GM12878 (cell line): ENCODE results near the gene CIPC. TPM values are rescaled to one million over a fixed set of nuclear protein-coding genes. Genes with fewer than 3 reads are reported as not detected.

ENCODE experiments used
- ATAC-seq: fragments of 200-7000 bp; cut with Tn5 transposase; 3 replicates; pipeline ENCODE4 v1.9.1; 2020; ENCODE audit warnings: mild to moderate bottlenecking, moderate library complexity
- Bru-seq: library from RNA; stranded (reverse); fragments of 400-500 nt; gene quantifications from one replicate; lab custom pipeline; 2021; lab: Mats Ljungman, UMichigan
- BruChase-seq, 2 experiments: library from RNA; stranded (reverse); fragments of 400-500 nt; gene quantifications; one replicate each; lab custom pipeline; 2021; lab: Mats Ljungman, UMichigan
- BruUV-seq: library from RNA; stranded (reverse); fragments of 400-500 nt; replicated peaks from 2 replicates; lab custom pipeline; 2021; lab: Mats Ljungman, UMichigan
- CTCF ChIA-PET: fragments of 300-600 bp; sonication (Branson Sonifier 250); formaldehyde crosslinking; extraction: SDS; loops from one replicate; lab custom pipeline; 2021; ENCODE audit warnings: inconsistent platforms; lab: Yijun Ruan, JAX
- POLR2A ChIA-PET: fragments of 350-600 bp; formaldehyde crosslinking; extraction: SDS; loops from one replicate; lab custom pipeline; 2021; ENCODE audit warnings: inconsistent platforms; lab: Charles Lee
- RAD21 ChIA-PET: fragments of 300-600 bp; sonication (Branson Sonifier 250); formaldehyde crosslinking; loops from one replicate; lab custom pipeline; 2023; ENCODE audit warnings: antibody characterized with exemption; ENCODE audit not compliant: unreplicated experiment; lab: Charles Lee
- SMC1A ChIA-PET: fragments of 300-600 bp; sonication (Branson Sonifier 250); formaldehyde crosslinking; loops from one replicate; lab custom pipeline; 2023; ENCODE audit not compliant: unreplicated experiment, uncharacterized antibody; lab: Charles Lee
- DNase-seq: peaks from one replicate; pipeline ENCODE4 v3.0.0-alpha.2; 2011; ENCODE audit warnings: low read depth, low spot score
- FAIRE-seq: peaks from 3 replicates; lab custom pipeline; 2011; peaks lifted over from hg19 to GRCh38; lab: Jason Lieb, UNC
- H2AFZ ChIP-seq: 2 replicates; pipeline ENCODE4 v1.6.0; 2011; ENCODE audit warnings: low read depth, low read length, control low read depth; ENCODE audit not compliant: control insufficient read depth
- H3K27ac ChIP-seq: 2 replicates; pipeline ENCODE4 v1.5.1; 2011; ENCODE audit warnings: control low read depth; ENCODE audit not compliant: control insufficient read depth, insufficient read depth
- H3K27me3 ChIP-seq, 2 experiments: replicated peaks in 1 of 2; 2 replicates each; pipeline versions ENCODE4 v1.6.0 to v1.6.1; 2011; ENCODE audit warnings: low read length in 1 of 2; ENCODE audit not compliant: control insufficient read depth in 2 of 2, insufficient read depth in 2 of 2
- H3K36me3 ChIP-seq, 2 experiments: 2 replicates each; pipeline ENCODE4 v1.5.1; 2011; ENCODE audit warnings: low read length in 1 of 2; ENCODE audit not compliant: control insufficient read depth in 2 of 2, insufficient read depth in 2 of 2
- H3K4me1 ChIP-seq: 2 replicates; pipeline ENCODE4 v1.6.1; 2011; ENCODE audit warnings: mild to moderate bottlenecking, low read length, moderate library complexity, mixed read lengths; ENCODE audit not compliant: control insufficient read depth, insufficient read depth
- H3K4me2 ChIP-seq: 2 replicates; pipeline ENCODE4 v1.6.0; 2011; ENCODE audit warnings: control low read depth; ENCODE audit not compliant: control insufficient read depth, insufficient read depth
- H3K4me3 ChIP-seq: fragments of 200-600 bp; sonication (generic); 2 replicates; pipeline ENCODE4 v1.5.1; 2016
- H3K79me2 ChIP-seq: 2 replicates; pipeline ENCODE4 v1.6.0; 2011; ENCODE audit warnings: low read length; ENCODE audit not compliant: control insufficient read depth, insufficient read depth
- H3K9ac ChIP-seq: 2 replicates; pipeline ENCODE4 v1.8.0; 2011; ENCODE audit warnings: low read length, control low read depth, mixed read lengths; ENCODE audit not compliant: control insufficient read depth, insufficient read depth
- H3K9me3 ChIP-seq: replicated peaks from 3 replicates; pipeline ENCODE4 v1.5.1; 2011; ENCODE audit warnings: mild to moderate bottlenecking, low read length; ENCODE audit not compliant: control insufficient read depth, insufficient read depth
- H4K20me1 ChIP-seq: 2 replicates; pipeline ENCODE4 v1.6.0; 2011; ENCODE audit not compliant: control insufficient read depth, insufficient read depth
- ATF2 ChIP-seq: IDR thresholded peaks from 2 replicates; pipeline ENCODE4 v1.6.1; 2012; ENCODE audit warnings: low read length, inconsistent platforms
- CBFB ChIP-seq: IDR thresholded peaks from 2 replicates; pipeline ENCODE4 v1.6.1; 2016; ENCODE audit warnings: antibody characterized with exemption, low read depth
- IRF3 ChIP-seq: fragments of 450-650 bp; IDR thresholded peaks from 2 replicates; pipeline ENCODE4 v1.6.1; 2014; ENCODE audit warnings: mild to moderate bottlenecking
- PKNOX1 ChIP-seq: fragments of 450-650 bp; IDR thresholded peaks from 2 replicates; pipeline ENCODE4 v1.6.1; 2016; ENCODE audit warnings: mild to moderate bottlenecking
- WRNIP1 ChIP-seq: IDR thresholded peaks from 2 replicates; pipeline ENCODE4 v1.6.1; 2011; ENCODE audit warnings: low read depth, low read length, improper control_type of control experiment, borderline replicate concordance
- ZNF687 ChIP-seq: fragments of 450-650 bp; IDR thresholded peaks from 2 replicates; pipeline ENCODE4 v1.6.1; 2017; ENCODE audit warnings: mild to moderate bottlenecking, moderate library complexity
- WGBS: methylation state at CpG from one replicate; pipeline ENCODE4 v1.1.6; 2016; ENCODE audit warnings: low lambda C conversion rate; ENCODE audit not compliant: insufficient replicate concordance, insufficient coverage; ENCODE audit errors: missing lambda C conversion rate; 5-methylcytosine and 5-hydroxymethylcytosine counted together
- in situ Hi-C: fragments of 300-500 bp; cut with MboI; formaldehyde crosslinking; loops from 9 replicates; pipeline ENCODE4 v1.14.3; 2018; ENCODE audit warnings: mixed read lengths
- intact Hi-C: fragments of 100-400 bp; cut with micrococcal nuclease; formaldehyde crosslinking; loops from one replicate; pipeline ENCODE4 v1.14.2; 2022; ENCODE audit not compliant: unreplicated experiment
- long read RNA-seq, 2 experiments: library from polyadenylated mRNA; unstranded; transcript quantifications; one replicate each; pipeline ENCODE4 v2.0.0, GENCODE V29; 2019 to 2020
- polyA minus RNA-seq, 3 experiments: library from RNA; depleted of rRNA, polyadenylated mRNA; stranded (reverse); fragments of >200 nt; gene quantifications; 2 replicates each; pipeline ENCODE4 v1.2.3, GENCODE V29; 2011
- polyA plus RNA-seq, 11 experiments: library from polyadenylated mRNA; depleted of rRNA in 4 of 11; unstranded in 6 of 11; stranded (reverse) in 5 of 11; fragments of >200 nt; fragmentation: Nextera tagmentation in 4 of 11; fragmentation: Illumina TruSeq in 1 of 11; extraction: Ambion mirVana in 4 of 11; extraction: Trizol in 1 of 11; gene quantifications; 1 replicate in 1 of 11; 2 replicates in 10 of 11; pipeline versions ENCODE4 v1.2.1 to v1.2.3, GENCODE V29; 2011 to 2016; ENCODE audit warnings: inconsistent platforms in 2 of 11, missing spikeins in 2 of 11, low read depth in 1 of 11
- total RNA-seq, 4 experiments: library from RNA; depleted of rRNA in 3 of 4; stranded (reverse); fragments of >200 nt in 3 of 4; fragmentation: Illumina TruSeq in 1 of 4; extraction: Trizol in 1 of 4; gene quantifications; 2 replicates each; pipeline versions ENCODE4 v1.2.1 to v1.2.3, GENCODE V29; 2013 to 2021

CIPC gene
- total RNA-seq (2013; cell fraction: nucleolus; rRNA removed) = 57.9 and 60.2 TPM in 2 replicates
- 19.8 and 24.7 TPM in 2 replicates for total RNA-seq (2014; rRNA removed)
- total RNA-seq (2014; rRNA removed; fragmentation: Illumina TruSeq; extraction: Trizol) = 16.3 and 17.2 TPM in 2 replicates
- 17.7 and 20.3 TPM in 2 replicates for total RNA-seq (2021)
- 6.8 TPM for polyA plus RNA-seq (2011; ENCODE audit: low read depth)
- polyA plus RNA-seq (2011; rRNA removed) = 29.5 and 35.3 TPM in 2 replicates
- 23.3 and 24.7 TPM in 2 replicates for polyA plus RNA-seq (2011; cell fraction: cytosol; rRNA removed)
- polyA plus RNA-seq (2011; cell fraction: nucleus; rRNA removed) = 18.1 and 20.6 TPM in 2 replicates
- 6.9 and 9.0 TPM in 2 replicates for polyA plus RNA-seq (2012)
- 17.0 and 20.8 TPM in 2 replicates for polyA plus RNA-seq (2014; fragmentation: Illumina TruSeq; extraction: Trizol)
- polyA plus RNA-seq (2014; fragmentation: Nextera tagmentation; extraction: Ambion mirVana) = 1 to 10 TPM; 5.6 to 6.6 TPM
- polyA plus RNA-seq (2014; rRNA removed) = 14.5 and 16.8 TPM in 2 replicates
- polyA plus RNA-seq (2016; fragmentation: Nextera tagmentation; extraction: Ambion mirVana) = 10 to 100 TPM; 11.9 to 14.4 TPM
- polyA minus RNA-seq (2011; rRNA and poly(A)+ RNA removed) = 27.8 and 31.7 TPM in 2 replicates
- polyA minus RNA-seq (2011; cell fraction: cytosol; rRNA and poly(A)+ RNA removed) = 10.4 and 11.5 TPM in 2 replicates
- polyA minus RNA-seq (2011; cell fraction: nucleus; rRNA and poly(A)+ RNA removed) = 8.9 and 10.4 TPM in 2 replicates
- percentile 81 among the genes with signal in this experiment for Bru-seq, nascent RNA
- percentile 91 among the genes with signal in this experiment for BruChase-seq, experiment 1, labeled RNA remaining after a 6-hour chase
- BruChase-seq, experiment 2, labeled RNA remaining after a 2-hour chase = percentile 96 among the genes with signal in this experiment
- long read RNA-seq, experiment 1, full-length matches to known transcripts = 3 of 5 reads
- long read RNA-seq, experiment 1, partial matches to known transcripts = 2 of 5 reads
- long read RNA-seq, experiment 1, other reads (novel, unspliced or antisense) = 0 of 5 reads
- long read RNA-seq, experiment 2, full-length matches to known transcripts = 4 of 4 reads
- long read RNA-seq, experiment 2, partial matches to known transcripts = 0 of 4 reads
- long read RNA-seq, experiment 2, other reads (novel, unspliced or antisense) = 0 of 4 reads

GRCh38 chr14:77097700-77098528 lies at the start of gene CIPC:
CIPC (plus strand) TSS chr14:77098258; CDS start chr14:77105709, 7,451 bp downstream.
- no peaks in the 10 kb centered on the region; the same call in 2 of the 3 replicates for H3K9me3 ChIP-seq
- intact Hi-C loops (loop anchor here (1.0 kb wide), 2 partner anchors 17 to 23 kb away; no protein-coding TSS in a partner anchor), in situ Hi-C loops (no loop called here)
- no peaks in the 10 kb centered on the region for H4K20me1 ChIP-seq
- DNase-seq (peak; percentile 97), FAIRE-seq (peak; percentile 89), ATAC-seq (peak; percentile 90)
- H2AFZ ChIP-seq = peak within 1 kb of the TSS; percentile 98
- no peaks in the 10 kb centered on the region for H3K36me3 ChIP-seq
- BruUV-seq = no TSS peak
- POLR2A ChIA-PET = interaction anchor here (0.9 to 6.9 kb wide), 5 partner anchors 10 to 24 kb away, joined by 3 to 68 read pairs (median 4); no protein-coding TSS in a partner anchor
- 1% methylated on average over 82 of the region's 87 CpGs for WGBS
- peak within 1 kb of the TSS; percentile 90 for H3K9ac ChIP-seq
- peak within 1 kb of the TSS; percentile 87 for H3K4me2 ChIP-seq
- H3K4me1 ChIP-seq = peaks cover 17% of the 10 kb centered on the region
- RAD21 ChIA-PET = interaction anchor here (0.7 to 13.8 kb wide), 28 partner anchors 12 to 386 kb away, joined by 3 to 199 read pairs (median 4); no protein-coding TSS in a partner anchor
- peak within 1 kb of the TSS; percentile 87 for H3K27ac ChIP-seq
- CTCF ChIA-PET = interaction anchor here (0.6 to 21.9 kb wide), 19 partner anchors 10 to 455 kb away, joined by 3 to 719 read pairs (median 4); partner anchors contain the start of genes SAMD15 and TMED8
- no peaks in the 10 kb centered on the region for H3K27me3 ChIP-seq
- peaks cover 10% of the 10 kb centered on the region for H3K79me2 ChIP-seq
- peak within 1 kb of the TSS; percentile 83 for H3K4me3 ChIP-seq
- SMC1A ChIA-PET = interaction anchor here (0.8 to 21.4 kb wide), 15 partner anchors 9 to 222 kb away, joined by 3 to 428 read pairs (median 4); no protein-coding TSS in a partner anchor
- no peak for TF ChIP-seq WRNIP1
- TF ChIP-seq CBFB = no peak
- TF ChIP-seq ATF2 = no peak
- TF ChIP-seq PKNOX1 = peak; percentile 54
- TF ChIP-seq IRF3 = 0 out of 2 replicates have a peak, but pooled peaks have one; percentile 10
- TF ChIP-seq ZNF687 = peak; percentile 97
